PC-9 (cell line): Measurements from ENCODE around the gene CNDP1.

Source experiments
- CTCF ChIP-seq: fragments of 200-600 bp; sonication (generic); conservative IDR thresholded peaks from 2 replicates; pipeline ENCODE4 v1.6.1; 2017; ENCODE audit warnings: mixed run types, antibody characterized with exemption, mild to moderate bottlenecking, moderate library complexity
- EZH2 ChIP-seq: fragments of 200-600 bp; sonication (generic); IDR thresholded peaks from 2 replicates; pipeline ENCODE4 v1.8.0; 2017; ENCODE audit warnings: antibody characterized with exemption, low read depth

- no peak for TF ChIP-seq CTCF
- TF ChIP-seq EZH2, result no peak
Measured at GRCh38 chr18:74534981-74535649, 815 bp downstream of the CNDP1 start.
